ENCODE data around the gene NIPAL3. TPM values are rescaled to one million over a fixed set of nuclear protein-coding genes. Genes with fewer than 3 reads are reported as not detected.
"Not testable (repeated sequence)": the region's sequence is repeated elsewhere in the genome, so short reads cannot be mapped to it uniquely, and the experiment has no call there.

NIPAL3 gene
- total and polyA plus RNA-seq, 8 donors: 13.8 to 41.1 (median 14.5) TPM

GRCh38 chr1:24506691-24507381 lies 91.2 kb downstream of the NIPAL3 start:
- peaks cover 0 to 10% of the 10 kb centered on the region in 2 donors for H3K27me3 ChIP-seq
- no peaks in the 10 kb centered on the region for H3K36me3 ChIP-seq
- DNase-seq: no peak
- intact Hi-C loops (cut with DNase I): no loop called here
- H3K27ac ChIP-seq: no peak overlapping the region
- peaks cover 0 to 12% of the 10 kb centered on the region in 2 donors for H3K4me1 ChIP-seq
- ATAC-seq: no peak
- TF ChIP-seq CTCF (IDR thresholded peaks at IDR 0.05): no peak
- no peak overlapping the region for H3K4me3 ChIP-seq
- no peaks in the 10 kb centered on the region for H3K9me3 ChIP-seq

- Histone ChIP-seq H3K4me1 (peaks cover 0 to 11% of the 10 kb centered on the region in 2 donors), H3K27ac (no peak overlapping the region), H3K36me3 (no peaks in the 10 kb centered on the region), H3K9me3 (no peaks in the 10 kb centered on the region), H3K27me3 (peaks cover 0 to 10% of the 10 kb centered on the region in 2 donors), H3K4me3 (no peak overlapping the region)
- ATAC-seq (no peak), DNase-seq (no peak)
- no peak for TF ChIP-seq CTCF (IDR thresholded peaks at IDR 0.05)
- intact Hi-C loops (cut with DNase I): no loop called here
Measured at GRCh38 chr1:24507405-24507804, 91.8 kb downstream of the NIPAL3 start.

DNA sequence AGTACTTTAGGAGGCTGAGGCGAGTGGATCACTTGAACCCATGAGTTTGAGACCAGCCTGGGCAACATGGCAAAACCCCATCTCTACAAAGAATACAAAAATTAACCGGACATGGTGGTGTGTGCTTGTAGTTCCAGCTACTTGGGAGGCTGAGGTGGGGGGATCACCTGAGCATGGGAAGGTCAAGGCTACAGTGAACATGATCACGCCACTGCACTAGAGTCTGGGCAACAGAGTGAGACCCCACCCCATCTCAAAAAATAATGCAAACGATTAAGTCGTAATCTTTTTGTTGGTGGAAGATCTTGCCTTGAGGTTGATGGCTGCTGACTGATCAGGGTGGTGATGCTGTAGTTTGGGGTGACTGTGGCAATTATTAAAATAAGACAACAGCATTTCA lies 93.3 kb downstream of the NIPAL3 start:
- intact Hi-C loops (cut with DNase I): no loop called here
- Histone ChIP-seq H3K4me3 (no peak overlapping the region), H3K27ac (no peak overlapping the region), H3K9me3 (no peaks in the 10 kb centered on the region), H3K36me3 (no peaks in the 10 kb centered on the region), H3K4me1 (peaks cover 0 to 3% of the 10 kb centered on the region in 2 donors), H3K27me3 (no peaks in the 10 kb centered on the region)
- no peak for TF ChIP-seq CTCF (IDR thresholded peaks at IDR 0.05)
- DNase-seq: no peak
- no peak for ATAC-seq

DNA sequence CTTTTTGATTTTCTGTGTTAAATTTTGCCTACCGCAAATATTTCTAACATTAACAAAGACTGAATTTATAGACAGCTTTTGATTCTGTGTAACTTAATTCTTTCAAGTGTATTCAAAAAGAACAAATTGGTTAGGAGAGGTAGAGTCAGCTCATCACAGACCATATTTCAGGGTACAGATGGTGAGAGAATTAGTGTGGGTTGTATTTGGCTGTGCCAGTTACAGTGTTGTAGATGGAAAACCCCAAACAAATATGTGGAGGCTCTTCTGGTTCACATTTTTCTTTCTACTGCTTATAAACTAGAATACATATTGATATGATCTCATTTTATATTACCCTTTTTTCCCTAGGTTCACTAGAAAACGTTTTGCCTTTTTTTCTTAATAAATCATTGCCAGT lies 98.1 kb downstream of the NIPAL3 start:
- no peaks in the 10 kb centered on the region for H3K4me1 ChIP-seq
- intact Hi-C loops (cut with DNase I): no loop called here
- TF ChIP-seq CTCF (IDR thresholded peaks at IDR 0.05): no peak
- no peak overlapping the region for H3K4me3 ChIP-seq
- DNase-seq (no peak), ATAC-seq (no peak)
- H3K36me3 ChIP-seq: no peaks in the 10 kb centered on the region
- no peak overlapping the region for H3K27ac ChIP-seq
- no peaks in the 10 kb centered on the region for H3K9me3 ChIP-seq
- no peaks in the 10 kb centered on the region for H3K27me3 ChIP-seq

- H3K9me3 ChIP-seq: no peaks in the 10 kb centered on the region
- no peaks in the 10 kb centered on the region for H3K36me3 ChIP-seq
- no peak for TF ChIP-seq CTCF (IDR thresholded peaks at IDR 0.05)
- H3K27ac ChIP-seq: no peak overlapping the region
- intact Hi-C loops (cut with DNase I): no loop called here
- DNase-seq: no peak
- H3K4me3 ChIP-seq: no peak overlapping the region
- no peaks in the 10 kb centered on the region for H3K27me3 ChIP-seq
- H3K4me1 ChIP-seq: no peaks in the 10 kb centered on the region
- no peak for ATAC-seq
Measured at GRCh38 chr1:24514946-24515345, 99.3 kb downstream of the NIPAL3 start.

DNA sequence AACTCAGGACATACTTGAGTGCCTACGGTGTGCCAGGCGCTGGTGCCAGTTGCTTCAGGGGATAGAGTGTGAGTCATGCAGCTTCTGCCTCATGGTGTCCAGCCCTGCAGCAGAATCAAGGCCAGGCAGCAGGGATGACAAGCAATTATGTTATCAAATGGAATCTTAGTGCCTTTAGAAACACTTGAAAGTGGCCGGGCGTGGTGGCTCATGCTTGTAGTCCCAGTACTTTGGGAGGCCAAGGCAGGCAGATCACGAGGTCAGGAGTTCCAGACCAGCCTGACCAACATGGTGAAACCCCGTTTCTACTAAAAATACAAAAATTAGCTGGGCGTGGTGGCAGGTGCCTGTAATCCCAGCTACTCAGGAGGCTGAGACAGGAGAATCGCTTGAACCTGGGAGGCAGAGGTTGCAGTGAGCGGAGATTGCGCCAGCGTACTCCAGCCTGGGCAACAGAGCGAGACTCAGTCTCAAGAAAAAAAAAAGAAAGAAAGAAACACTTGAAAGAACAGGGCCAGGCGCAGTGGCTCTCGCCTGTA lies 100.1 kb downstream of the NIPAL3 start:
- H3K36me3 ChIP-seq; H3K27me3 ChIP-seq; DNase-seq; H3K4me3 ChIP-seq; H3K27ac ChIP-seq; intact Hi-C loops (cut with DNase I); H3K4me1 ChIP-seq; H3K9me3 ChIP-seq: not testable (repeated sequence)
- ATAC-seq: peak; percentile 65

Measured in left lung (tissue), 10 donors.